Right lobe of liver (tissue), 4 donors: Measurements from ENCODE around the gene INO80C.

ENCODE experiments used
- POLR2A ChIP-seq: fragments of 450-650 bp; IDR thresholded peaks from one replicate; pipeline ENCODE4 v1.6.1; 2017; ENCODE audit warnings: antibody characterized with exemption, mild to moderate bottlenecking
- TF ChIP-seq, protein P1 (sequence below), 4 donors: fragments of 200-600 bp in 3 of 4; fragments of 450-650 bp in 1 of 4; IDR thresholded peaks; one replicate each; pipeline versions ENCODE4 v1.5.1 to v1.8.0; 2016 to 2022; ENCODE audit warnings: antibody characterized with exemption in 4 of 4, mild to moderate bottlenecking in 2 of 4
- donor health status: DM: no; HTN: no; CAD: no.
- donor health status: DM: no; HTN: no; CAD: no.
- donor health status: DM: no; HTN: yes; CAD: no.

DNA sequence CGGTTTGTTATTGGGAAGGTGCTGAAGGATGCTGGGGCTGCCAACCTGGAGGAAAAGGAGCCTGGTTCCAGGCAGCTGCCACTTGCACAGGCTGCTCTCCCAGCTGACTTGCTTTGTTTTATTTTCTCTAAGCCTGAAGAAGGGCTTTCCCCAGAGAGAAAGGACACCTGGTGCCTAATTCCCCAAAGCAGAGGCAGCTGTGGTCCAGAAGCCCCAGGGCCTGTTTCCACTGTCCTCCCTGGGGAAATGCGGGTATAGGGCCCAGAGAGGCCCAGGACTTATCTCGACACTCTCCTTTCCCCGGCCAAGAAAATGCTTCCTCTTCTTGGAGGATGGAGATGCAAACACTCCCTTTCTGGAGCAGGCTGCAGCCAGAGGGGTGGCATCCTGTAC lies 30.1 kb downstream of the INO80C start:
- TF ChIP-seq, protein P1, sequence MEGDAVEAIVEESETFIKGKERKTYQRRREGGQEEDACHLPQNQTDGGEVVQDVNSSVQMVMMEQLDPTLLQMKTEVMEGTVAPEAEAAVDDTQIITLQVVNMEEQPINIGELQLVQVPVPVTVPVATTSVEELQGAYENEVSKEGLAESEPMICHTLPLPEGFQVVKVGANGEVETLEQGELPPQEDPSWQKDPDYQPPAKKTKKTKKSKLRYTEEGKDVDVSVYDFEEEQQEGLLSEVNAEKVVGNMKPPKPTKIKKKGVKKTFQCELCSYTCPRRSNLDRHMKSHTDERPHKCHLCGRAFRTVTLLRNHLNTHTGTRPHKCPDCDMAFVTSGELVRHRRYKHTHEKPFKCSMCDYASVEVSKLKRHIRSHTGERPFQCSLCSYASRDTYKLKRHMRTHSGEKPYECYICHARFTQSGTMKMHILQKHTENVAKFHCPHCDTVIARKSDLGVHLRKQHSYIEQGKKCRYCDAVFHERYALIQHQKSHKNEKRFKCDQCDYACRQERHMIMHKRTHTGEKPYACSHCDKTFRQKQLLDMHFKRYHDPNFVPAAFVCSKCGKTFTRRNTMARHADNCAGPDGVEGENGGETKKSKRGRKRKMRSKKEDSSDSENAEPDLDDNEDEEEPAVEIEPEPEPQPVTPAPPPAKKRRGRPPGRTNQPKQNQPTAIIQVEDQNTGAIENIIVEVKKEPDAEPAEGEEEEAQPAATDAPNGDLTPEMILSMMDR (IDR thresholded peaks at IDR 0.05): no peak
- TF ChIP-seq POLR2A: no peak
